Neutrophil (primary cell): Measurements from ENCODE around the gene IFIT3.
"Not testable (repeated sequence)": the region's sequence is repeated elsewhere in the genome, so short reads cannot be mapped to it uniquely, and the experiment has no call there.

Source experiments
- H3K27ac ChIP-seq: fragments of 200-600 bp; sonication (generic); 2 replicates; pipeline ENCODE4 v1.5.1; 2016; ENCODE audit warnings: mild to moderate bottlenecking, moderate library complexity
- H3K27me3 ChIP-seq: fragments of 200-600 bp; sonication (generic); 2 replicates; pipeline ENCODE4 v1.6.0; 2016; ENCODE audit warnings: mild to moderate bottlenecking
- H3K36me3 ChIP-seq: fragments of 200-600 bp; sonication (generic); 2 replicates; pipeline ENCODE4 v1.5.1; 2017
- H3K4me1 ChIP-seq, 2 experiments: fragments of 200-600 bp in 1 of 2; sonication (generic) in 1 of 2; 1 replicate in 1 of 2; 2 replicates in 1 of 2; pipeline versions ENCODE4 v1.5.1 to v1.6.1; 2013 to 2016; ENCODE audit warnings: low read depth in 1 of 2, low read length in 1 of 2, mild to moderate bottlenecking in 1 of 2, moderate library complexity in 1 of 2; ENCODE audit not compliant: control insufficient read depth in 1 of 2, insufficient read depth in 1 of 2
- H3K4me3 ChIP-seq, 2 experiments: fragments of 200-600 bp in 1 of 2; sonication (generic) in 1 of 2; 1 replicate in 1 of 2; 2 replicates in 1 of 2; pipeline ENCODE4 v1.5.1; 2013 to 2016; ENCODE audit warnings: low read depth in 1 of 2, low read length in 1 of 2, mild to moderate bottlenecking in 1 of 2, moderate library complexity in 1 of 2
- H3K9me3 ChIP-seq: fragments of 200-600 bp; sonication (generic); 2 replicates; pipeline ENCODE4 v1.5.1; 2016
- CTCF ChIP-seq: fragments of 200-600 bp; sonication (generic); IDR thresholded peaks from 2 replicates; pipeline ENCODE4 v1.5.1; 2016; ENCODE audit warnings: antibody characterized with exemption

IFIT3 gene

GRCh38 chr10:89281606-89282395 lies 46.0 kb upstream of the IFIT3 start:
- TF ChIP-seq CTCF, result no peak
- Histone ChIP-seq H3K9me3 (no peaks in the 10 kb centered on the region), H3K27me3 (peaks cover 6% of the 10 kb centered on the region), H3K27ac (no peak overlapping the region), H3K4me3 (no peak overlapping the region), H3K4me1 (no peaks in the 10 kb centered on the region), H3K36me3 (no peaks in the 10 kb centered on the region)

- TF ChIP-seq CTCF, result no peak
- H3K27me3 ChIP-seq, result peaks cover 6% of the 10 kb centered on the region
- no peaks in the 10 kb centered on the region for H3K9me3 ChIP-seq
- H3K4me1 ChIP-seq, result no peaks in the 10 kb centered on the region
- no peak overlapping the region for H3K4me3 ChIP-seq
- H3K36me3 ChIP-seq, result no peaks in the 10 kb centered on the region
- H3K27ac ChIP-seq, result no peak overlapping the region
These were observed 44.5 kb upstream of the IFIT3 start for GRCh38 chr10:89283025-89283935.

- H3K9me3 ChIP-seq, result no peaks in the 10 kb centered on the region
- peaks cover 6% of the 10 kb centered on the region for H3K27me3 ChIP-seq
- no peaks in the 10 kb centered on the region for H3K4me1 ChIP-seq
- H3K27ac ChIP-seq, result no peak overlapping the region
- H3K36me3 ChIP-seq, result no peaks in the 10 kb centered on the region
- TF ChIP-seq CTCF, result no peak
- no peak overlapping the region for H3K4me3 ChIP-seq
These were observed 43.8 kb upstream of the IFIT3 start for GRCh38 chr10:89283936-89284475.

- not testable (repeated sequence) for H3K4me1 ChIP-seq, H3K27ac ChIP-seq, H3K9me3 ChIP-seq, H3K27me3 ChIP-seq, H3K4me3 ChIP-seq, H3K36me3 ChIP-seq
These were observed 43.1 kb upstream of the IFIT3 start for GRCh38 chr10:89284711-89285110.

- H3K9me3 ChIP-seq, H3K4me1 ChIP-seq, H3K27me3 ChIP-seq, H3K27ac ChIP-seq, H3K4me3 ChIP-seq, H3K36me3 ChIP-seq: not testable (repeated sequence)
These were observed 42.5 kb upstream of the IFIT3 start for GRCh38 chr10:89285303-89285702.

- no peaks in the 10 kb centered on the region for H3K9me3 ChIP-seq
- H3K4me1 ChIP-seq, result peaks cover 32 to 38% of the 10 kb centered on the region in 2 experiments
- H3K36me3 ChIP-seq, result no peaks in the 10 kb centered on the region
- H3K4me3 ChIP-seq, result peak overlapping the region in 1 of 2 experiments; percentile 45
- no peaks in the 10 kb centered on the region for H3K27me3 ChIP-seq
- no peak for TF ChIP-seq CTCF
- peak overlapping the region; percentile 89 for H3K27ac ChIP-seq
These were observed 33.0 kb upstream of the IFIT3 start for GRCh38 chr10:89294721-89295239.
